Suprapubic skin (tissue), 3 donors: ENCODE data around the gene ZAP70.

Experiments used
- EP300 ChIP-seq: sonication (generic); formaldehyde crosslinking; IDR thresholded peaks from one replicate; pipeline ENCODE4 v1.6.1; 2017; ENCODE audit warnings: antibody characterized with exemption
- POLR2A ChIP-seq, 2 donors: fragments of 450-650 bp; IDR thresholded peaks; one replicate each; pipeline ENCODE4 v1.6.1; 2017; ENCODE audit warnings: antibody characterized with exemption in 2 of 2, mild to moderate bottlenecking in 2 of 2, moderate library complexity in 2 of 2
- TF ChIP-seq, protein P1 (sequence below), 2 donors: fragments of 200-600 bp in 1 of 2; fragments of 450-650 bp in 1 of 2; sonication (generic) in 1 of 2; IDR thresholded peaks; one replicate each; pipeline ENCODE4 v1.5.1; 2016 to 2019; ENCODE audit warnings: antibody characterized with exemption in 2 of 2, mild to moderate bottlenecking in 1 of 2, moderate library complexity in 1 of 2

DNA sequence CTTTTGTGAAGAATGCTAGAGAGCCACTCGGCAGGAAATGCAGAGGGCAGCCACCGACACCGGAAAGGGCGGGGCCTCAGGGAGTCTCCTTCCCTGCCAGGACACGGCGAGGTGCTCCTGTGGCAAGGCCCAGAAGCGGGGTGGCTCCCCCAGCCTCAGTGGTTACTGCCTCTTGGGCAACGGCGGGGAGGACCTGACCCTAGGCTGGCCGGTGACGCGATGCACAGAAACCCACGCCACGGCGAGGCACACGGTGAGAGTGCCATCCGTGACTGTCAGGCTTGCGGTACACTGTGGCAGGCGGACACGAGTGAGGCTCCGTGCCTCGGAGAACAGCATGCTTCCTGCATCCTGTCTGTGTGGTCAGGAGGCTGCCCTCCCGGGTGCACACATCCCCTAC, 47.8 kb downstream of the ZAP70 start:
- TF ChIP-seq, protein P1, sequence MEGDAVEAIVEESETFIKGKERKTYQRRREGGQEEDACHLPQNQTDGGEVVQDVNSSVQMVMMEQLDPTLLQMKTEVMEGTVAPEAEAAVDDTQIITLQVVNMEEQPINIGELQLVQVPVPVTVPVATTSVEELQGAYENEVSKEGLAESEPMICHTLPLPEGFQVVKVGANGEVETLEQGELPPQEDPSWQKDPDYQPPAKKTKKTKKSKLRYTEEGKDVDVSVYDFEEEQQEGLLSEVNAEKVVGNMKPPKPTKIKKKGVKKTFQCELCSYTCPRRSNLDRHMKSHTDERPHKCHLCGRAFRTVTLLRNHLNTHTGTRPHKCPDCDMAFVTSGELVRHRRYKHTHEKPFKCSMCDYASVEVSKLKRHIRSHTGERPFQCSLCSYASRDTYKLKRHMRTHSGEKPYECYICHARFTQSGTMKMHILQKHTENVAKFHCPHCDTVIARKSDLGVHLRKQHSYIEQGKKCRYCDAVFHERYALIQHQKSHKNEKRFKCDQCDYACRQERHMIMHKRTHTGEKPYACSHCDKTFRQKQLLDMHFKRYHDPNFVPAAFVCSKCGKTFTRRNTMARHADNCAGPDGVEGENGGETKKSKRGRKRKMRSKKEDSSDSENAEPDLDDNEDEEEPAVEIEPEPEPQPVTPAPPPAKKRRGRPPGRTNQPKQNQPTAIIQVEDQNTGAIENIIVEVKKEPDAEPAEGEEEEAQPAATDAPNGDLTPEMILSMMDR (IDR thresholded peaks at IDR 0.05): no peak
- no peak for TF ChIP-seq POLR2A (IDR thresholded peaks at IDR 0.05)
- no peak for TF ChIP-seq EP300
